ENCODE measurements around the gene RTN1. TPM values are rescaled to one million over a fixed set of nuclear protein-coding genes. Genes with fewer than 3 reads are reported as not detected.

Gene RTN1, protein sequence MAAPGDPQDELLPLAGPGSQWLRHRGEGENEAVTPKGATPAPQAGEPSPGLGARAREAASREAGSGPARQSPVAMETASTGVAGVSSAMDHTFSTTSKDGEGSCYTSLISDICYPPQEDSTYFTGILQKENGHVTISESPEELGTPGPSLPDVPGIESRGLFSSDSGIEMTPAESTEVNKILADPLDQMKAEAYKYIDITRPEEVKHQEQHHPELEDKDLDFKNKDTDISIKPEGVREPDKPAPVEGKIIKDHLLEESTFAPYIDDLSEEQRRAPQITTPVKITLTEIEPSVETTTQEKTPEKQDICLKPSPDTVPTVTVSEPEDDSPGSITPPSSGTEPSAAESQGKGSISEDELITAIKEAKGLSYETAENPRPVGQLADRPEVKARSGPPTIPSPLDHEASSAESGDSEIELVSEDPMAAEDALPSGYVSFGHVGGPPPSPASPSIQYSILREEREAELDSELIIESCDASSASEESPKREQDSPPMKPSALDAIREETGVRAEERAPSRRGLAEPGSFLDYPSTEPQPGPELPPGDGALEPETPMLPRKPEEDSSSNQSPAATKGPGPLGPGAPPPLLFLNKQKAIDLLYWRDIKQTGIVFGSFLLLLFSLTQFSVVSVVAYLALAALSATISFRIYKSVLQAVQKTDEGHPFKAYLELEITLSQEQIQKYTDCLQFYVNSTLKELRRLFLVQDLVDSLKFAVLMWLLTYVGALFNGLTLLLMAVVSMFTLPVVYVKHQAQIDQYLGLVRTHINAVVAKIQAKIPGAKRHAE
- total RNA-seq (2014; rRNA removed; shearing (Covaris generic)): not detected in 2 replicates
- polyA plus RNA-seq (2015; cell fraction: cytosol; rRNA removed): 0.37 TPM in 1 of 2 replicates, not detected in the other
- polyA plus RNA-seq (2015; cell fraction: nucleus; rRNA removed): 0.22 TPM in 1 of 2 replicates, not detected in the other

DNA sequence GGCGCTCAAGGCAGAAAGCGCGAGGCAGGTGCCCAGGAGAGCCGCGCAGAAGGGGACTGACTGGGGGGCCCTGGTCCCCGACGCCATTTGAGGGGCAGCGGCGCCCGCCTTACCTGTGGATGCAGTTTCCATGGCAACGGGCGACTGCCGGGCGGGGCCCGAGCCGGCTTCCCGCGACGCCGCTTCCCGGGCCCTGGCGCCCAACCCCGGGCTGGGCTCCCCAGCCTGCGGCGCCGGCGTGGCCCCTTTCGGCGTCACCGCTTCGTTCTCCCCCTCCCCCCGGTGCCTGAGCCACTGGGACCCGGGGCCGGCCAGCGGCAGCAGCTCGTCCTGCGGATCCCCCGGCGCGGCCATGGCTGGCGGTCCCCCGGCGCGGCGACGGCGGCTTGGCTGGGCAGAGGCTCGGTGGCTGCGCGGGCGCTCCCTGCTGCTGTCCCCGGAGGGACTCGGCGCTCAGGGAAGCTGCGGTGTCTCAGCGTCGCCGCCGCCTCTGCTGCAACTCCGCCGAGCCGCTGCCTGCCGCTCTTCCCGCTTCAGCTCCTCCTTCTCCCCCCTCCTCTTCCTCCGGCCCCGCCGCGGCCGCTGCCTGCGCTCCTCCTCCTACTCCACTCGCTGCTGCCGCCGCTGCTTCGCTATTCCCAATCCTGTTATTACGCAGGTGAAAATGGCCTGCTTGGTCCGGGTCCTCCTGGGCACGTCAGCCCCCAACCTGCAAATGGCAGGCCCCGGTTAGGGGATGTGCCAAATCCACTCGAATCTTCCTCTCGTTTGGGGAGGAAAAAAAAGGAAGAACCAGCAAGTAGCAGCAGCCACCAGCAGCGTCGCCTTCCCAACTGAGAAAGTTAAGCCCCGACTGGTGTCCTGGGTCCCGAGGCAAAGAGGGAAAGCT, at the start of gene RTN1:
Gene RTN1 (minus strand): TSS at position 500 of the 889 bp plus-strand sequence. CDS start 146 bp downstream, at position 354.
- in situ Hi-C loops (cut with HindIII; ENCODE audit: low pct_unique_long_range_greater_than_20kb, low sequenced_read_pairs): no loop called here
- peak; percentile 9 for DNase-seq (ENCODE audit: low read depth, low spot score)

DNA sequence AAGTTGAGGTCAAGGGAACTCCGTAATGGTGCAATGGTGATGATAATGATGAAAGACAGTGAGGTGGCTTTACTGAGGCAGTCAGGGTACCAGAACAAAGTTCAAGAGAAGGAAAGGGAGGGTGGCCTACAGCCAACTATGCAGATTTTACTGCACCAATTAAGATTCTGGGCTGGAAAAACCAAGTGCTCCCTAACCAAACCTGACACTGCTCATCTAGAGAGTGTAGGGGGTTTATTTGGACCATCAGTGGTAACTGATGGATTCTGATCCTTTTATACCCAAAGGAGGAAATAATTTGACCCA, 49.8 kb upstream of the RTN1 start:
- no peak for DNase-seq (ENCODE audit: low read depth, low spot score)
- in situ Hi-C loops (cut with HindIII; ENCODE audit: low pct_unique_long_range_greater_than_20kb, low sequenced_read_pairs): no loop called here

DNA sequence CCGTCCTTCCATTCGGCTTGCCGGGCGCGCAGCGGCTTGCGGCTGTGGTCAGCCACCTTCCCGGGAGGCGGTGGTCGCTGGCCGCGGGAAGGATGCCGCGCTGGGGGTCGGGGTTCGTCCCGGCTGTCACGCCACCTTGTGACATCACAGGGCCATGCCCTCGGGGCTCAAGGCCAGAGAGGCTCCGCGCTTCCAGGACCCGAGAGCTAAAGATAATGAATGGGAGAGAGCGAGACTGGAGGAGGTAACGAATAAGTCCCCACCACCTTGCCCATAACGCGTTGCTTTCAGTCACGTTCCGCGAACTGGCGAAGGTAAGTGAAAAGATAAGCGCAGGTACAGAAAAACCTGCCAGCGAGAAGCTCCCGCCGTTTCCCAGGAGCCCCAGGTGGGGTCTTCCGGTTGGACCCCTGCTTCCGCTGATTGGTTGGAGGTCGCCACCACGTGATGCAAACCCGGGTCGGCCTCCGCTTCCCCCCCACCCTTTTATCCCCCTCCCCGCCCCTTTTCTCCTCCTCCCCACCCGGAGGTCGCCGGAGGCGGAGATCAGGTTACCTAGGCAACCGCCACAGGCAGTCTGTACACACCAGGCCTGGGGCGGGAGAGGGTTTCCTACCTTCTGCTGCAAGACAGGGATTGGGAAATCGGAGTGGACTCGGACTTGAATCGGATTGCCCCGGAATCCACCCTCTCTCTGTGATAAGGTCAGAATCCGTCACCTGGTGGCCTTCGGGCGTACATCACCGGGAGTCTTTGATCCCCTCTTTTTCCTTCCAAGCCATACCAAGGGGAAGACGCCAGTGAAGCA, 49.2 kb upstream of the RTN1 start, which contains the start of gene LRRC9:
Gene LRRC9 (plus strand): TSS at position 575 of the 808 bp plus-strand sequence.
- in situ Hi-C loops (cut with HindIII; ENCODE audit: low pct_unique_long_range_greater_than_20kb, low sequenced_read_pairs): no loop called here
- no peak for DNase-seq (ENCODE audit: low read depth, low spot score)

DNA sequence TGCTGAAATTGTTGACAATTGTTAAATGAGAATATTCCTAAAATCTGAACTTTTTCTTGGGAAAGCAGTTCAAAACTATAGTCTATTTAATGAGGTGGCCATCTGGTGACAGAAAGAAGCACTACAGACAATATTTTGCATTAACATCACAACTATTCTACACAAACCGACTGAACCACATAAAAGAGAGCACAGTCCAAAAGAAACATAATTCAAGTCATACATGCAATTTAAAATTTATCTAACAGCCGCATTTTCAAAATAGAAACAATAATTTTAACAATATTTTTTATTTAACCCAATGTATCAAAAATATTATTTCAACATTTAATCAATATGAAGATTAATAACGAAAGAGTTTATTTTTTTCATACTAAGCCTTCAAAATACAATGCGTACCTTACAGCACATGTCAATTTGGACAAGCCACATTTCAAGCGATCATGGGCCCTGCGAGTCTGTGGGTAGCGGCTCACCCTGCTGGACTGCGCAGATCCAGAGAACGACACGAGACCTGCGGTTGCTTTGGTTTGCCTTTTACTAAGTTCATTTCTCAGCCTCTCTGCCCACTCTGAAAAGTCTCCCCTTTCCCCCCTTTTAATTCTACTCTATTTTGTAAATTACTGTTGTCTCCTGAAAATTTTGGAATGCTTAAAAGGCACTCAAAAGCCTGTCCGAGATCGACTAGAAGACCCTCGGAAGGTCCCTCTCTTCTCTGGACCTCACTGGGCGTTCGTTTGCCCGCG, 48.4 kb upstream of the RTN1 start:
- in situ Hi-C loops (cut with HindIII; ENCODE audit: low pct_unique_long_range_greater_than_20kb, low sequenced_read_pairs): no loop called here
- DNase-seq (ENCODE audit: low read depth, low spot score): peak; percentile 48

GRCh38 chr14:59913187-59913586, 42.6 kb upstream of the RTN1 start:
- no peak for DNase-seq (ENCODE audit: low read depth, low spot score)
- in situ Hi-C loops (cut with HindIII; ENCODE audit: low pct_unique_long_range_greater_than_20kb, low sequenced_read_pairs): no loop called here

DNA sequence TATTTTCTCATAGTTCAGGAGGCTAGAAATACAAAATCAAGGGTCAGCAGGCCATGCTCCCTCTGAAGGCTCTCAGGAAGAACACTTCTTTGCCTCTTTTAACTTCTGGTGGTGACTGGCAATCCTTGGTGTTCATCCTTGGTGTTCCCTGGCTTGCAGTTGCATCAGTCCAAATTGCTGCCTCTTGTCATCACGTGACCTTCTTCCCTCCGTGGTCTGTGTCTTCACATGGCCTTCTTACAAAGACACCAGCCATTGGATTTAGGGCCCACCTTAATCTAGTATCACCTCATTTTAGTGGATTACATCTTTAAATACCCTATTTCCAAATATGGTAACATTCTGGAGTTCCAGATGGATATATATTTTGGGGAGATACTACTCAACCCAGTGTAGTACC, 41.9 kb upstream of the RTN1 start:
- DNase-seq (ENCODE audit: low read depth, low spot score): no peak
- in situ Hi-C loops (cut with HindIII; ENCODE audit: low pct_unique_long_range_greater_than_20kb, low sequenced_read_pairs): no loop called here

DNA sequence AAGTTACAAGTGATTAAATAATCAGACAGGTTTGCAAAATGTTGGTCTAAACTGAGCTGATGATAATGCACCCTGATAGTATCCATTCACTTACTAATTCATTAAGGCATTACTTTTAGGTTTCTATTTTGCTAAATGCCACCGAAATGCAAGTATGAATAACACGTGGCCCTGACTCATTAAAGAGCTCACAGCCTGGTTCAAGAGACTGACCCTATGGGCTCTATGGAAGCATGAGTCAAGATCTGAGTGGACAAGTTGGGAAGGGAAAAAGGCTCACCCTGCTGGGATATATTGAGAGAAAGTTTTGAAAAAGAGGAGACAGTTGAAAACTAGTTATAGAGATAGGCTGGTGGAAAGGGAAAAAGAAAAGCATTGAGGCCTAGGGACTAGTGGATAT, 34.6 kb upstream of the RTN1 start:
- in situ Hi-C loops (cut with HindIII; ENCODE audit: low pct_unique_long_range_greater_than_20kb, low sequenced_read_pairs): no loop called here
- no peak for DNase-seq (ENCODE audit: low read depth, low spot score)

- in situ Hi-C loops (cut with HindIII; ENCODE audit: low pct_unique_long_range_greater_than_20kb, low sequenced_read_pairs): no loop called here
- DNase-seq (ENCODE audit: low read depth, low spot score): no peak
Observed at GRCh38 chr14:59904184-59904583, 33.6 kb upstream of the RTN1 start.

DNA sequence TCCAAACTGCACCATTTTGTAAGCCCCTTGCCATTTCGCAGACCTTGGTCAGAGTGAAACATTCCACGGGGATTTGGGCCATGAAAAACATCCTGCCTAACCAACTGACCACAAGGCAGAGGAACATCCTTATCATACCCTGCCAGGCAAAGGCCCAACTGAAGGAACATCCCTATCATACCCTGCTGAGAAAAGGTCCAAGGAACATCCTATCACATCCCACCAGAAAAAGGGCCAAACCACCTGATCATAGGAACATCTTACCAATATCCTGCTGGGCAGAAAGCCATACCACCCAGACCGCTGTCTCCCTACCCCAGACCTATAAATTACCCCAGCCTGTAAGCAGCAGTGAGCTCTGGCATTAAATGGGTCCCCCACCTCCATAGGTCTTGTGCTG, 30.0 kb upstream of the RTN1 start:
- in situ Hi-C loops (cut with HindIII; ENCODE audit: low pct_unique_long_range_greater_than_20kb, low sequenced_read_pairs): no loop called here
- DNase-seq (ENCODE audit: low read depth, low spot score): no peak

DNA sequence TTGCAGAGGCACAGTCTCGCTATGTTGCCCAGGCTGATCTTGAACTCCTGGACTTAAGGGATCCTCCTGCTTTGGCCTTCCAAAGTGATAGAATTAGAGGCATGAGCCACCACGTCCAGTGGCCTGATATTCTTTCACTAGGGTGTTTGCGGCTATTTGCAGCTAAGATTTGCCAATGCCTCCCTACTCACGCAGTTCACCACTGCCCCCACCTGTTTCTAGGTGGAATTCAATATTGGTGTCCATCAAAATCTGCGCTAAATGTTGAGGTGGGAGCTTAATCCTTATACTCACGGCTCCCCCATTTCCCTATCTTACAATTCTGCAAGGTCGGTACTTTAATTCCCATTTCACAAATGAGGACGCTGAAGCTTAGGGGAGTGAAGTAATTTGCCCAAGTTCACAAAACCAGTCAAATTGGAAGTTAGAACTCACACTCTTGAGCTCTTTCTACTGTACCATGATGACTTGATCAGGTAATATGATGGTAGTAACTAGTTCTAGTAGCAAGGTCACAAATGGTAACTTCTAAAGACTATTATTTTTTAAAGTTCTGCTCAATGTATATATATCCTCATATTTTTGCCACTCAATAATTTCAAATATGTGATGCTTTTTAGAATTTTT, 27.3 kb upstream of the RTN1 start:
- in situ Hi-C loops (cut with HindIII; ENCODE audit: low pct_unique_long_range_greater_than_20kb, low sequenced_read_pairs): no loop called here
- peak; percentile 58 for DNase-seq (ENCODE audit: low read depth, low spot score)

GRCh38 chr14:59895721-59896120, 25.1 kb upstream of the RTN1 start:
- in situ Hi-C loops (cut with HindIII; ENCODE audit: low pct_unique_long_range_greater_than_20kb, low sequenced_read_pairs): no loop called here
- no peak for DNase-seq (ENCODE audit: low read depth, low spot score)

GRCh38 chr14:59890676-59891075, 20.1 kb upstream of the RTN1 start:
- DNase-seq (ENCODE audit: low read depth, low spot score): no peak
- in situ Hi-C loops (cut with HindIII; ENCODE audit: low pct_unique_long_range_greater_than_20kb, low sequenced_read_pairs): no loop called here

DNA sequence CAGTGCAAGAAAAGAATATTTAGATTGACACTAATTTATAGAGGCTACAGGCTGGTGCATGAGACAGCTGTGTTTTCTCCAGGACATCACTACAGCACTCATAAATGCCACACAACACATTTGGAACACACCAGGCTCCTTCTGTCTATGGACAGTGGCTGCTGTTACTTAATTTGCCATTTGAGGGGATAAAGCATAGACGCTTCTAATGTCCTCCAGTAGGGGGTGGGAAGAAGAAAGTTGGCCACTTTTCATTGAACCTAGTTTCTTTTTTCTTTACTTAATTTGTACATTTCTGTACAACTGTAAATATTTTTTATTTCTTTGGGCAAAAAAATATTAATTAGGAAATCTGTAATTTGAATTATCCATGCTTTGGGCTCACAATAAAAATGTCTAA, 12.4 kb upstream of the RTN1 start:
- DNase-seq (ENCODE audit: low read depth, low spot score): peak; percentile 28
- in situ Hi-C loops (cut with HindIII; ENCODE audit: low pct_unique_long_range_greater_than_20kb, low sequenced_read_pairs): no loop called here

DNA sequence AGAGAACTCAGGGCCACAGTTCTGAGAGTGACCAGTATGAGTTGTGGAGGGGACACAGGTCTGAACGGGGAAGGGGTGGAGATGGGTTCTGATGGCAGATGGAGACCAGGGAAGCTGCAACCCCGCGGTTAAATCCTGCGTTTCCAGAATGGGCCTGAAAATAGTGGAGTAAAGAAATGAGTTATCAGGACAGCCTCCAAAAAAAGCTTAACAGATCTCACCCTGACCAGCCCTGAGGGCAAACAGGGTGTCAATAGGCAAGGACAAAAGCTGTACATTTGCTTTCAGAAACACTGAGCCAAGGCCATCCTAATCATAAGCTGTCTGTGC, 555 bp upstream of the RTN1 start:
- no peak for DNase-seq (ENCODE audit: low read depth, low spot score)
- in situ Hi-C loops (cut with HindIII; ENCODE audit: low pct_unique_long_range_greater_than_20kb, low sequenced_read_pairs): no loop called here

DNA sequence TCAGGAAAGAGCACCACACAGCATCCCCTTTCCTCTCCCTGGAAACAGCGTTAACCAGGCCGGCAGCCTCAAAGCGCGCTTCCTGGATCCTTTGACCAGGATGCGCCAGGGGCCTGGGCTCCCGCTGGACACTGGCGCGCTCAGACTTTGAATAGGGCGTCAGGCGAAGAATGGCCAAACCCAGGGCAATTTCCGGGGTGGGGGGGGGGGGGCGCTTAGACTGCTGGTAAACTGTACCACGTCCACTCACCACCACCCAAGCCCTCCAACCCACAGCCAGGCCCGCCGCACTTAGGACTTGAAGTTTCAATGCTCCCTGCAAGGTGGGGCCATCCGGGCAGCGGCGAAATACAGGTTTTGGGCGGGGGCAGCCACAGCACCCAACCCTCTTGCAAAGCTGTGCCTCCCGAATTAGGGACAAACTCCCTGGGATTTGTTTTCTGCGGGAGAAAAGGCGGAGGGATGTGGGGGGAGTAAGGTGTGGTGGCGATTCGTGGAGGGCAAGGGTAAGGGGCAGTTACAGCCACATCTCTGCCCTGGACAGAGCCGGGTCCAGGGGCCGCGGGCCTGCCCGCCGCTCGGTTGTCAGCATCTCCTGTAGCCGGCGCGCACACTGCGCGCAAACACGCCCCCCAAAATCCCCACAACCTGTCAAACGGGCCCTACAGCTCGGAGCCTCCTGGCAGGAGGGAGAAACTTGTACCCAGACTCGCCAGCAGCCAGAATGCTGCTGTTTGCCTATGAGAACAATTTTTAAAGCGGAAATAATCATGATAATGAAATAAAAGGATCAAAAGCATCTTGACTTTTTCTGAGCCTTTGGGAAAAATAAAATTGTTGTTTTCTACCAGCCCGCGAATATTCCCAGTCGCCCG, 958 bp downstream of the RTN1 start:
- DNase-seq (ENCODE audit: low read depth, low spot score): no peak
- in situ Hi-C loops (cut with HindIII; ENCODE audit: low pct_unique_long_range_greater_than_20kb, low sequenced_read_pairs): no loop called here
